GM19351 (cell line): ENCODE data around the gene NOD2.

Experiments used
- ATAC-seq: cut with Tn5 transposase; IDR thresholded peaks from one replicate; pipeline ENCODE4 v1.9.1; 2021; ENCODE audit warnings: mild to moderate bottlenecking, moderate library complexity; ENCODE audit not compliant: unreplicated experiment

The NOD2 gene

GRCh38 chr16:50778284-50779163, 85.1 kb downstream of the NOD2 start:
- ATAC-seq = no peak

- no peak for ATAC-seq
Measured at GRCh38 chr16:50781043-50781442, 87.6 kb downstream of the NOD2 start.

GRCh38 chr16:50781518-50781917, 88.1 kb downstream of the NOD2 start:
- no peak for ATAC-seq
